WERI-Rb-1 (cell line): ENCODE results near the gene RSU1.

Experiments
- DNase-seq: peaks from one replicate; pipeline ENCODE4 v3.0.0-alpha.2; 2020
- H3K27ac ChIP-seq: fragments of 250-450 bp; sonication (Bioruptor Pico); 2 replicates; pipeline ENCODE4 v1.5.1; 2020; ENCODE audit warnings: mild to moderate bottlenecking, moderate library complexity
- H3K27me3 ChIP-seq: fragments of 250-450 bp; sonication (Bioruptor Pico); 2 replicates; pipeline ENCODE4 v1.5.1; 2021; ENCODE audit warnings: mild to moderate bottlenecking, low read depth, moderate library complexity; ENCODE audit not compliant: insufficient read depth, severe bottlenecking
- H3K36me3 ChIP-seq: fragments of 250-450 bp; sonication (Bioruptor Pico); 2 replicates; pipeline ENCODE4 v1.5.1; 2020; ENCODE audit warnings: mild to moderate bottlenecking, moderate library complexity
- H3K4me3 ChIP-seq: 2 replicates; pipeline ENCODE4 v1.5.1; 2011; ENCODE audit warnings: low read depth, mild to moderate bottlenecking, control low read depth, low read length
- H3K9me3 ChIP-seq: fragments of 250-450 bp; sonication (Bioruptor Pico); 2 replicates; pipeline ENCODE4 v1.5.1; 2021; ENCODE audit warnings: mild to moderate bottlenecking, moderate library complexity; ENCODE audit not compliant: severe bottlenecking
- TF ChIP-seq, protein P1 (sequence below): IDR thresholded peaks from 2 replicates; pipeline ENCODE4 v1.5.1; 2011; ENCODE audit warnings: low read depth, mild to moderate bottlenecking, control low read depth, inconsistent platforms, low read length

The RSU1 gene

DNA sequence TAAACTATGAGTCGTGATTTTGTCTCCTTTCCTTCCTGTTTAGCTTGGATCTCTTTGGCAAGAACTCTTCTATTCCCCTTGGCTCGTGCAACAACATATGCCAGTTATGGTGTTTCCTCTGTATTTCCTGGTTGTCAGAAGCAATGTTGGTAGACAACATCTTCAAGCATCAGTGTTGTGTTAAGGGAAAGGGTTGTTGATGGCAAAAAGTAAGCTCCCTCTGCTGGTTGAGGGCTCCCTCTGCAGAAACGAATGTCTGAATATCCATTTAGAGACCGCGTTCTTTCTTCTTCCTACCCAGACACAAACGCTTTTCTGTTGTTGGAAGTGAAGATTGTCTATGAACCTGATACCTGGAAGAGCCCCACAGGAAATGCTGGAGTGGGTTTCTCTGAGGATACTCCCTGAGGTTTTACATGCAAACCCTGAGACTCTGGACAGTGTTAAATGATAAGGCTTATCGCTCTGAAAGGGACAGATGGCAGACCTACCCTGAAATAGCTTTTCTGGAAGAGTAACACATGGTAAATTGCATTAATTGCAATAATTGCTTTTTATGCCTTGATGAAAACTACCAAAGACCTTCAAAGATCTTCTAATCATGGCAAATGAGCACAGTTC is 272.0 kb downstream of the RSU1 start:
- TF ChIP-seq, protein P1, sequence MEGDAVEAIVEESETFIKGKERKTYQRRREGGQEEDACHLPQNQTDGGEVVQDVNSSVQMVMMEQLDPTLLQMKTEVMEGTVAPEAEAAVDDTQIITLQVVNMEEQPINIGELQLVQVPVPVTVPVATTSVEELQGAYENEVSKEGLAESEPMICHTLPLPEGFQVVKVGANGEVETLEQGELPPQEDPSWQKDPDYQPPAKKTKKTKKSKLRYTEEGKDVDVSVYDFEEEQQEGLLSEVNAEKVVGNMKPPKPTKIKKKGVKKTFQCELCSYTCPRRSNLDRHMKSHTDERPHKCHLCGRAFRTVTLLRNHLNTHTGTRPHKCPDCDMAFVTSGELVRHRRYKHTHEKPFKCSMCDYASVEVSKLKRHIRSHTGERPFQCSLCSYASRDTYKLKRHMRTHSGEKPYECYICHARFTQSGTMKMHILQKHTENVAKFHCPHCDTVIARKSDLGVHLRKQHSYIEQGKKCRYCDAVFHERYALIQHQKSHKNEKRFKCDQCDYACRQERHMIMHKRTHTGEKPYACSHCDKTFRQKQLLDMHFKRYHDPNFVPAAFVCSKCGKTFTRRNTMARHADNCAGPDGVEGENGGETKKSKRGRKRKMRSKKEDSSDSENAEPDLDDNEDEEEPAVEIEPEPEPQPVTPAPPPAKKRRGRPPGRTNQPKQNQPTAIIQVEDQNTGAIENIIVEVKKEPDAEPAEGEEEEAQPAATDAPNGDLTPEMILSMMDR: peak; percentile 74
- Histone ChIP-seq H3K9me3 (no peaks in the 10 kb centered on the region), H3K4me3 (no peak overlapping the region), H3K36me3 (no peaks in the 10 kb centered on the region), H3K27ac (no peak overlapping the region), H3K27me3 (no peaks in the 10 kb centered on the region)
- peak; percentile 8 for DNase-seq

DNA sequence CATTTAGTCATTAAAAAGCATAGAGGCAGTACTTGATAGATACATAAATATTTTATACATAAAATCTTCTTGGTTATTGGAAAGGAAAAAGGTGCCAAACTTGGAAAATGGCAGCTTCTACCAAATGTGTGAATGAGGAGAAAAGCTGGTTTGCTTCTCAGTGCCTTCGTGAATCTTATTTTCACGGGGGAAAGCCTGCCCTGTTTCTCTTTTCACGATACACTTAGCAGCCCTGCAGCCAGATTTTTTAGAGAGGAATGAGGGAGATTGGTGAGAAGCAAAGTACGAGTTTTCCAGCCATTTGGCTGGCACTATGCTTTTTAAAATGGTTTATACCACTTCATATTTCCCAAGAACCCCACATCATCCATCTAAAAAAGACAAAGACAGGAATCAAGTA is 272.6 kb downstream of the RSU1 start:
- Histone ChIP-seq H3K9me3 (no peaks in the 10 kb centered on the region), H3K27me3 (no peaks in the 10 kb centered on the region), H3K27ac (no peak overlapping the region), H3K36me3 (no peaks in the 10 kb centered on the region), H3K4me3 (no peak overlapping the region)
- TF ChIP-seq, protein P1: no peak
- DNase-seq: no peak

DNA sequence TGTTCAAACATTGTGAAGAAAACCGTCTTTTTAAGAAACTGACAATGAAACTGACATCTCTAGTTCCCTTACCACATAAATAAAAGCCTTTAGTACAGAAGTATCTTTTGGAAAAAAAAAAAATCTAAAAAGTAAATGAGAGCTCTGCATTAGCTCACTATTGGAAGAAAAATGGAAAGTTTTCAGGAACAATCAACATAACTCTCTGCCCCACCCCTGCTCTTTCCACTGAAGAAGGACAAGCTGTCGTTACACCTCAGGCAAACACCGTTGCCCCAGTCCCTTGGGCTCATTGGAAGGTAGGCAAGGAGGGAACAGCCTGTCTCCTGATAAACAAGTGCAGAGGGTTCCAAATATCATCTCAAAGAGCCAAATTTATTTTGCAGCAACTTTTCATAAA is 273.1 kb downstream of the RSU1 start:
- Histone ChIP-seq H3K9me3 (no peaks in the 10 kb centered on the region), H3K27ac (no peak overlapping the region), H3K4me3 (no peak overlapping the region), H3K27me3 (no peaks in the 10 kb centered on the region), H3K36me3 (no peaks in the 10 kb centered on the region)
- DNase-seq: no peak
- TF ChIP-seq, protein P1: no peak
